DND-41 (cell line): ENCODE measurements around the gene TBCA.

Experiments
- EZH2 ChIP-seq: IDR thresholded peaks from 3 replicates; pipeline ENCODE4 v1.6.1; 2012; ENCODE audit warnings: borderline replicate concordance, low read depth, mild to moderate bottlenecking, moderate library complexity, low read length, inconsistent platforms; ENCODE audit not compliant: severe bottlenecking
- TF ChIP-seq, protein P1 (sequence below): IDR thresholded peaks from 2 replicates; pipeline ENCODE4 v1.5.1; 2012; ENCODE audit warnings: borderline replicate concordance, low read length, moderate library complexity, mild to moderate bottlenecking; ENCODE audit not compliant: poor library complexity, severe bottlenecking; ENCODE audit errors: extremely low read depth

DNA sequence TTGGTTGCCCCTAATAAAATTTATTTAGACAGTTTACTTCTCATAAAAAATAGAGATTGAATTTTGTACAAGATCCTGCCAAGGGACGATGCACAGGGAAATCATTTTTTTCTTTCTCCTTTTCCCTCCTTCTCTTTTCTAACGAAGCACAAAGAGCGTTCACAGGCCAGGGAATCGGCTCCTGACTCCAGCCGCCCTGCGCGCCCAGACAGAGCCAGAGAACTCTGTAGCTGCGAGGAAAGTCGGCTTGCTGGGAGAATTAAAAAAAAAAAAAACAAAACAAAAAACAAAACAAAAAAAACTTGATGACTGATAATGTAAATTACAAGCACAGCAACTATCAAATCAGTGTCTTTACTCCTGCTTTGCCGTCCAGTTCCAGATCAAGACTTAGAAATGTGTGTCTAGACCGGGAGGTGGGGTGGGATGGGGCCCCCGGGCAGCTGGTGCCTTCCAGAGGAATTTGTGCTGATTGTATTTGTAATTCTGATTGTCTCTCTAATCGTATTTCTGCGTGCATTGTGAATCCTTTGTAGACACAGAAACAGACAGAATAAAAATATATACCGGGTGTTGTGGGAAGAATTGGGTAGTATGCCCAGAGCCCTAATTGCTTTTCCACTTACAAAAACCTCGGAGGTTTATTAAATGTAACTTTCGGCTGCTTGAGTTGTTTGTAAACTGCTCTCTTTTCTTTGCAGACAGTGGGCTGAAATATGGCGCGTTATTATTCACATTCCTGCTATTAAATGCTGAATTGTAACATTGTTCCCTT is 134.0 kb downstream of the TBCA start:
- TF ChIP-seq, protein P1, sequence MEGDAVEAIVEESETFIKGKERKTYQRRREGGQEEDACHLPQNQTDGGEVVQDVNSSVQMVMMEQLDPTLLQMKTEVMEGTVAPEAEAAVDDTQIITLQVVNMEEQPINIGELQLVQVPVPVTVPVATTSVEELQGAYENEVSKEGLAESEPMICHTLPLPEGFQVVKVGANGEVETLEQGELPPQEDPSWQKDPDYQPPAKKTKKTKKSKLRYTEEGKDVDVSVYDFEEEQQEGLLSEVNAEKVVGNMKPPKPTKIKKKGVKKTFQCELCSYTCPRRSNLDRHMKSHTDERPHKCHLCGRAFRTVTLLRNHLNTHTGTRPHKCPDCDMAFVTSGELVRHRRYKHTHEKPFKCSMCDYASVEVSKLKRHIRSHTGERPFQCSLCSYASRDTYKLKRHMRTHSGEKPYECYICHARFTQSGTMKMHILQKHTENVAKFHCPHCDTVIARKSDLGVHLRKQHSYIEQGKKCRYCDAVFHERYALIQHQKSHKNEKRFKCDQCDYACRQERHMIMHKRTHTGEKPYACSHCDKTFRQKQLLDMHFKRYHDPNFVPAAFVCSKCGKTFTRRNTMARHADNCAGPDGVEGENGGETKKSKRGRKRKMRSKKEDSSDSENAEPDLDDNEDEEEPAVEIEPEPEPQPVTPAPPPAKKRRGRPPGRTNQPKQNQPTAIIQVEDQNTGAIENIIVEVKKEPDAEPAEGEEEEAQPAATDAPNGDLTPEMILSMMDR = no peak
- TF ChIP-seq EZH2 = no peak
